Measurements from ENCODE around the gene CUEDC2. TPM values are rescaled to one million over a fixed set of nuclear protein-coding genes. Genes with fewer than 3 reads are reported as not detected.
A peak's percentile ranks its signal among the peaks of the same experiment; 100 is the strongest.

The CUEDC2 gene
- total RNA-seq, 1 donor, result 51.0 TPM

DNA sequence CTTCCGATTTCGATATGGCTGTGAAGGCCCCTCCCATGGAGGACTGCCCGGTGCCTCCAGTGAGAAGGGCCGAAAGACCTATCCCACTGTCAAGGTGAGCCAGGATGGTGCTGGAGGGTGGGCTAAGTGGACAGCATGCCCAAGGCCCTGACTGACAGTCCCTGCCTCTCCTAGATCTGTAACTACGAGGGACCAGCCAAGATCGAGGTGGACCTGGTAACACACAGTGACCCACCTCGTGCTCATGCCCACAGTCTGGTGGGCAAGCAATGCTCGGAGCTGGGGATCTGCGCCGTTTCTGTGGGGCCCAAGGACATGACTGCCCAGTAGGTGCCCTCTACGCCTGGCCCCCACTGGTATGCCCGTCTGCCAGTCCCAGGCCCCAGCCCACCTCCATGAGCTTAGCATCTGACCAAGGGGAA lies 35.6 kb downstream of the CUEDC2 start:
- TF ChIP-seq, protein P1, sequence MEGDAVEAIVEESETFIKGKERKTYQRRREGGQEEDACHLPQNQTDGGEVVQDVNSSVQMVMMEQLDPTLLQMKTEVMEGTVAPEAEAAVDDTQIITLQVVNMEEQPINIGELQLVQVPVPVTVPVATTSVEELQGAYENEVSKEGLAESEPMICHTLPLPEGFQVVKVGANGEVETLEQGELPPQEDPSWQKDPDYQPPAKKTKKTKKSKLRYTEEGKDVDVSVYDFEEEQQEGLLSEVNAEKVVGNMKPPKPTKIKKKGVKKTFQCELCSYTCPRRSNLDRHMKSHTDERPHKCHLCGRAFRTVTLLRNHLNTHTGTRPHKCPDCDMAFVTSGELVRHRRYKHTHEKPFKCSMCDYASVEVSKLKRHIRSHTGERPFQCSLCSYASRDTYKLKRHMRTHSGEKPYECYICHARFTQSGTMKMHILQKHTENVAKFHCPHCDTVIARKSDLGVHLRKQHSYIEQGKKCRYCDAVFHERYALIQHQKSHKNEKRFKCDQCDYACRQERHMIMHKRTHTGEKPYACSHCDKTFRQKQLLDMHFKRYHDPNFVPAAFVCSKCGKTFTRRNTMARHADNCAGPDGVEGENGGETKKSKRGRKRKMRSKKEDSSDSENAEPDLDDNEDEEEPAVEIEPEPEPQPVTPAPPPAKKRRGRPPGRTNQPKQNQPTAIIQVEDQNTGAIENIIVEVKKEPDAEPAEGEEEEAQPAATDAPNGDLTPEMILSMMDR (IDR thresholded peaks at IDR 0.05; ENCODE audit: insufficient read depth, low read depth, low read length), result no peak
- no peak for DNase-seq (ENCODE audit: low read depth)
- peak overlapping the region; percentile 73 for H3K4me3 ChIP-seq (ENCODE audit: low read depth, low read length)

DNA sequence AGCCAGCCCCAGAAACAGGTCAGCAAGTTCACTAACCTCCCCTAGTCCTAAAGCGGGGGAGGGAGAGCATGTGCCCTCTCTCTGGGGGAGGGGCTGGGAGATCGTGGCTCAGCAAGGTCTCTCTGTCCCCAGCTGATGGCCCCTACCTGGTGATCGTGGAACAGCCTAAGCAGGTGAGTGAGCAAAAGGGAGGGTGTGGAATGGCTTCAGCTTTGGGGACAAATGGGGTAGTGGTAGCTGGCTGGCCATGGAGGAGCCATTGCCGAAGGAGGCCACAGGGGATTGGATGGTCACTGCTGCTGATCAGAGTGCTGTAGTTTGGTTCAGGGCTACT lies 36.1 kb downstream of the CUEDC2 start:
- peak overlapping the region; percentile 73 for H3K4me3 ChIP-seq (ENCODE audit: low read depth, low read length)
- TF ChIP-seq, protein P1 (IDR thresholded peaks at IDR 0.05; ENCODE audit: insufficient read depth, low read depth, low read length), result no peak
- no peak for DNase-seq (ENCODE audit: low read depth)

DNA sequence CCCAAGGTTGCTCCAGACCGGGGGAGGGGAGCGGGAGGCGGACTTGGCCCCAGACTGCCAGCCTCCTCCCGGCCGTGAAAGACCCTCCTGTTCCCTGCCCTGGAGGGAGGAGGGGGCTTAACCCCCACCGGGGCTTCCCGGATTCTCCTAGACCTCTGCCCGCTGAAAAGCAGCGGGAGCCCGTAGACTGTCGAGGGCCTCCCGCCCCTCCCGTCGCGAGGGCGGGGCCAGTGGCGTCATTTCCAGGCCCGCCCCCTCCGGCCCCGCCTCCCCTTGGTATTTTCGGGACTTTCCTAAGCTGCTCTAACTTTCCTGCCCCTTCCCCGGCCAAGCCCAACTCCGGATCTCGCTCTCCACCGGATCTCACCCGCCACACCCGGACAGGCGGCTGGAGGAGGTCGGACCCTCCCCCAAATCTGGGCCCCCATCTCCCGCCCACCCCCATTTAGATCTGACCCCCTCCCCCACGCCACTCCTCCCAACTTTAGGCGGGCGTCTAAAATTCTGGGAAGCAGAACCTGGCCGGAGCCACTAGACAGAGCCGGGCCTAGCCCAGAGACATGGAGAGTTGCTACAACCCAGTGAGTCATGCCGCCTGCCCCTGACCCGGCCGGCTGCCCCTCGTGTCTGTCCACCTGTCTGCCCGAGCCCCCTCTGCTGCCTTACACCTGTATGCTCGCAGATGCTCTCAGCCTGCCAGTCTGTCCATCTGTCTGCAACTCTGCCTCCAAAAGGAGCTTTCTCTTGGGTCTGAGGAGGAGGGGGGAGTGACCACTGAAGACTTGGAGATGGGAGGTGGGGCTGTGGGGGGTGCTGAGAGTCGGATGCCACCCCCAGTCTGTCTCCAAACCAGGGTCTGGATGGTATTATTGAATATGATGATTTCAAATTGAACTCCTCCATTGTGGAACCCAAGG lies 36.7 kb downstream of the CUEDC2 start, which contains the start of gene NFKB2:
TSS of gene NFKB2 (plus strand) at position 306 of the 917 bp plus-strand sequence. CDS start at position 561, 255 bp downstream.
- TF ChIP-seq, protein P1 (IDR thresholded peaks at IDR 0.05; ENCODE audit: insufficient read depth, low read depth, low read length), result no peak
- DNase-seq (ENCODE audit: low read depth), result peak; percentile 88
- peak within 1 kb of the TSS; percentile 73 for H3K4me3 ChIP-seq (ENCODE audit: low read depth, low read length)

DNA sequence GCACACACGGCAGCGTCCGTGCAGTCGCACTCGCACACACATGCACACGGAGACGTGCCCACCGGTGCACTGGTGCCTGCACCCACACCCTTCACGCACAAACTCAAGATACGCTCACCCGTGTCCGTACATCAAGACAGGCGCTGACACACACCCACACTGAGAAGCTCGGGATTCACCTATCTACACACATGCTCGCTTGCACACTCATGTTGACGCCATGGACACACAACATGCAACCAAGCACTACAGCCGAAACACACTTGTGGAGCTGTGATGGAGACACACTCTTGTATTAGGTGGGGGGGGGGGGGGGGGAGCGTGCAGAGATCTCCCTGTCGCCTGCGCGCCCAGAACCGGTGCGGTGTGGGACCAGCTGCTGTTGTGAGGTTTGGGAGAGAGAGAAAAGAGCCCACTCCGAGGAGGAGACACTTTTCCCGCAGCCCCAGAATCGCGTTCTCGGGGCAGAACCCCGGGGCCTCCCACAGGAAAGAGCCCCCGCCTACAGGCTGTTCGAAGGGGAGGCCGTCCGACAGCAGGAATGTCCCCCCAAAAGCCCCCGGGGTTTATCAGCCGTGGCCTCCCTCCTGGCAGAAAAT lies 37.5 kb downstream of the CUEDC2 start:
- TF ChIP-seq, protein P1 (IDR thresholded peaks at IDR 0.05; ENCODE audit: insufficient read depth, low read depth, low read length), result no peak
- peak overlapping the region; percentile 73 for H3K4me3 ChIP-seq (ENCODE audit: low read depth, low read length)
- peak; percentile 50 for DNase-seq (ENCODE audit: low read depth)

DNA sequence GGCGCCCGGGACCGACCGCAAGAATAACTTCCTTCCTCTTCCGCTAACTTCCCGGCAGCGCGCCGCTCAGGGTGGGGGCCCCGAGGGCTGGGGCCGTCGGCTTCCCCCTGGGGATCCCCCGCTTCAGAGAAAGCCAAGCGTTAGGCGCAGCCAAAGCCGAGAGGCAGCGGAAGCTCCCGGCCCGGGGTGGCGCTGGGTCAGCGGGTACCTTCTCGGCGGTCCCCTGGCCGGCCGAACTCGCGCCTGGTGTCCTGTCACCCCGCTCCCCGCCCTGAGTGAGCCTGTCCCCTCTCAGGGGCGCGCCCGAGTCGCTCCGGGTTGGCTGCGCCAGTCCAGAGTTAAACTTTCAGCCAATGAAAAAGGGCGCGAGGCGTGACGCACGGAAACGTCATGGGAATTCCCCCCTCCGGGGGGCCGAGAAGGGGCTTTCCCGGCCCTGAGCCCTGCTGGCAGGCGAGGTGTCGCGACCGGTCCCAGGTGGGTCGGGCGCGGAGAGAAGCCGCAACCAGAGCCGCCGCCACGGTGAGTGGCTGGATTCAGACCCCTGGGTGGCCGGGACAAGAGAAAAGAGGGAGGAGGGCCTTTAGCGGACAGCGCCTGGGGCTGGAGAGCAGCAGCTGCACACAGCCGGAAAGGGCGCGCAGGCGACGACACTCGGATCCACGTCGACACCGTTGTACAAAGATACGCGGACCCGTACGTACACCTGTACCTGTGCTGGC lies 38.1 kb downstream of the CUEDC2 start:
- H3K4me3 ChIP-seq (ENCODE audit: low read depth, low read length), result peak overlapping the region; percentile 73
- peak; percentile 96 for DNase-seq (ENCODE audit: low read depth)
- TF ChIP-seq, protein P1 (IDR thresholded peaks at IDR 0.05; ENCODE audit: insufficient read depth, low read depth, low read length), result no peak

DNA sequence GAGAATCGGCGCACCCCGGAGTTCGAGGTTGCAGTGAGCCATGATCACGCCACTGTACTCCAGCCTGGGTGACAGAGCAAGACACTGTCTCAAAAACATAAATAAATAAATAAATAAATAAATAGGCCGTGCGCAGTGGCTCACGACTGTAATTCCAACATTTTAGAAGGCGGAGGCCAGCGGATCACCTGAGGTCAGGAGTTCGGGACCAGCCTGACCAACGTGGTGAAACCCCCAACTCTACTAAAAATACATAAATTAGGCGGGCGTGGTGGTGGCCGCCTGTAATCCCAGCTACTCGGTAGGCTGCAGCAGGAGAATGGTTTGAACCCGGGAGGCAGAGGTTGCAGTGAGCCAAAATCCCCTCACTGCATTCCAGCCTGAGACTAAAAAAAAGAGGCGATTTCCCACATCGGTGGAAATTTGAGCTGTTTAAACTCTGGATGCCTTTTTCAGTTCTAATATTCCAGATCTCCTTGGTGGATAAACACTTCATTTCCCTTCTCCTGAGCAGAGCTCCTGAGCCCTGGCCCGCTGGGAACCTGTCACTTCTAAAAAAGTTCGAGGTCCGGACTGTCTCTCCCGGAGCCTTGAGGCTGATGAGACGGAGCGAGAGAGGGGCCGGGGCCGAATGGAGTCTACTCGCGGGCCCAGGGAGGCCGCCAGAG lies 38.8 kb downstream of the CUEDC2 start:
- no peak for DNase-seq (ENCODE audit: low read depth)
- TF ChIP-seq, protein P1 (IDR thresholded peaks at IDR 0.05; ENCODE audit: insufficient read depth, low read depth, low read length), result peak; percentile 91
- H3K4me3 ChIP-seq (ENCODE audit: low read depth, low read length), result peak overlapping the region; percentile 73
